WI38 (cell line): ENCODE results near the gene PCNX4.
"Not testable (repeated sequence)": the region's sequence is repeated elsewhere in the genome, so short reads cannot be mapped to it uniquely, and the experiment has no call there.

Experiments
- H3K4me3 ChIP-seq: 2 replicates; pipeline ENCODE4 v1.5.1; 2011; ENCODE audit warnings: low read depth, mild to moderate bottlenecking, control low read depth, low read length
- TF ChIP-seq, protein P1 (sequence below): IDR thresholded peaks from 2 replicates; pipeline ENCODE4 v1.5.1; 2012; ENCODE audit warnings: low read depth, mild to moderate bottlenecking, control low read depth, low read length

PCNX4 gene

DNA sequence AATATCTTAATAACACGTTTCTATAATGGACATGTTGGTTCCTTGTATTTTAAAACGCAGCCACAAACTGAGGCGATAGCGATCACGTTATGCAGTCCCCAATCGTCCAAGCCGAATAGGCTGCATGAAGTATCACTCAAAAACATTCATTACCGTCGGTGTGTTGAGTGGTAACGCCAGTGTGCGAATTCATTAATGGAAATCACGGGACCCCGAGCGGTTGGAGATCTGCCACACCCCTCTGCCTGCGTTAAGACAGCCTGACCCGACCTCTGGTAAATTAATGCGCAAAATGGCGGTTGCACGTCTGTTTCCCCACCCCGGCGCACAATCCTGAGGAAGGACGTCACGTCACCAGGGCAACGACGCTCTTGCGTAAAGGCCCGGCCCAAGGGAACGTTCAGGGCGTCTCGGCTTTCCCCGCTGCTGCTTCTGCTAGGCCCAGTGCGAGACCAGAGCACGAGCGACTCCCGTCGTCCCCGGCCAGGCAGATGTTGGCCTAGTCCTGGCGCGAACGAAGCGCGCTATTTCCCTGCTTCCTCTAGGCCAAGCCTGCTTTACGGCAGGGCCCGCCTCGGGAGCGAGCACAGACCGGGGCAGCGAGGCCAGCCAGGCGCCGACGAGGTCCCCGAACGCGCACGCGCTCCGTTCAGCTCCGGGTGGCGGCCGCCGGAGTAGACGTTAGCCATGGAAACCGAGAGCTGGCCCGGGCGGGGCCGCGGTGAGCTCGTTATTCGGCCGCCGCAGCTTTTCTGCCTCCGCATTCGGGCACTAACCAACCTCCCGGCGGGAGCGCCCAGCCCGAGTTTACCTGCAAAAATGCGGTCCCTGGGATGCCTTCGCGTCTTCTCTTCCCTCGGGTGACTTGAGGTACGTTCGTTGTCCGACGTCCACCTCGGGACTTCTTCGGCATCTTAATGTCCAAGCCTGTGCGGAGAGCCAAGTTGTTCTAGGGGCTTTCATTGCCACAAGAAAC lies at the start of gene PCNX4:
Gene PCNX4, plus strand, starts transcription at position 374 of the 976 bp plus-strand sequence. CDS start 15,716 bp downstream, outside the sequence.
- H3K4me3 ChIP-seq: peak within 1 kb of the TSS; percentile 92
- TF ChIP-seq, protein P1, sequence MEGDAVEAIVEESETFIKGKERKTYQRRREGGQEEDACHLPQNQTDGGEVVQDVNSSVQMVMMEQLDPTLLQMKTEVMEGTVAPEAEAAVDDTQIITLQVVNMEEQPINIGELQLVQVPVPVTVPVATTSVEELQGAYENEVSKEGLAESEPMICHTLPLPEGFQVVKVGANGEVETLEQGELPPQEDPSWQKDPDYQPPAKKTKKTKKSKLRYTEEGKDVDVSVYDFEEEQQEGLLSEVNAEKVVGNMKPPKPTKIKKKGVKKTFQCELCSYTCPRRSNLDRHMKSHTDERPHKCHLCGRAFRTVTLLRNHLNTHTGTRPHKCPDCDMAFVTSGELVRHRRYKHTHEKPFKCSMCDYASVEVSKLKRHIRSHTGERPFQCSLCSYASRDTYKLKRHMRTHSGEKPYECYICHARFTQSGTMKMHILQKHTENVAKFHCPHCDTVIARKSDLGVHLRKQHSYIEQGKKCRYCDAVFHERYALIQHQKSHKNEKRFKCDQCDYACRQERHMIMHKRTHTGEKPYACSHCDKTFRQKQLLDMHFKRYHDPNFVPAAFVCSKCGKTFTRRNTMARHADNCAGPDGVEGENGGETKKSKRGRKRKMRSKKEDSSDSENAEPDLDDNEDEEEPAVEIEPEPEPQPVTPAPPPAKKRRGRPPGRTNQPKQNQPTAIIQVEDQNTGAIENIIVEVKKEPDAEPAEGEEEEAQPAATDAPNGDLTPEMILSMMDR: no peak

DNA sequence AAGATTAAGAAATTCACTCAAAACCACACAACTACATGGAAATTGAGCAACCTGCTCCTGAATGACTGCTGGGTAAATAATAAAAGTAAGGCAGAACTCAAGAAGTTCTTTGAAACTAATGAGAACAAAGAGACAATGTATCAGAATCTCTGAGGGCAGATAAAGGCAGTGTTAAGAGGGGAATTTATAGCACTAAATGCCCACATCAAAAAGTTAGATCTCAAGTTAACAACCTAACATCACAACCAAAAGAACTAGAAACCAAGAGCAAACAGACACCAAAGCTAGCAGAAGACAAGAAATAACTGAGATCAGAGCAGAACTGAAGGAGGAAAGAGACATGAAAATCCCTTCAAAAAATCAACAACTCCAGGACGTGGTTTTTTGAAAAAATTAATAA lies 43.7 kb upstream of the PCNX4 start:
- H3K4me3 ChIP-seq: not testable (repeated sequence)

DNA sequence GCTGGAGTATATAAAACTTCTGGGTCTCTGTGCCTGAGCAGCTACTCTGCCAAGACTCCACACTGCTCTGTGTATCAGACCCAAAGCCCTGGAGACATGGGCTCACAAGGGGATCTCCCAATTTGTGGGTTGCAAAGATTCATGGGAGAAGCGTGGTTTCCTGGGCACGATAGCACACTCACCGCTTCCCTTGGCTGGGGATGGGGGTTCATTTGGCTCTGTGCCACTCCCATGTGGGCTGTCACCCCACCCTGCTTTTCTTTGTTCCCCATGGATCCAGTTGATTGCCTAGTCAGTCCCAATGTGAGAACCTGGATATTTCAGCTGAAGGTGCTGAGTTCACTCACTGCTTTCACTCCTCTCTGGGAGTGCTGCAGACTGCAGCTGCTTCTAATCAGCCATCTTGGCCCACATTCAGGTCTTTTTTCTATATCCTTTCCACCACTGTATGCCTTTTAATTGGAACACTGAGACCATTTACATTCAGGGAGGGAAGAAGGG lies 40.0 kb upstream of the PCNX4 start:
- no peak overlapping the region for H3K4me3 ChIP-seq
- TF ChIP-seq, protein P1: no peak

DNA sequence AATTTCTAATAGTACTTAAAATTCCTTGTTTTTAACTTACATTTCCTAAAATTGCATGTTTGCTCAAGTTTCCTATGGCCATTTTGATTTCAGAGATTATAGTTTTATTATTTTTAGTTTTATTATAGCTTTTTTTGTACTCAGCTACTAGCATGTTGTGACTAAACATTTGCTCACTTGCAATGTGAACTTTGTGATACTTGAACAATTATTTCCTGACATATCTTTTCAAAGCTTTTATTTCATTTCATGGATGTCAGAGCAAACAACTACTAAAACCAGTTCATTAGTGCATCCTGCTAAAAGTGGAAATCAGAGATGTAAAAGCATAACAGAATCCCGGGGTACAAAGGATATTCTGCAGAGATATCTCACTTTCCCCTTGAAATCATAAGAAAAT lies 33.6 kb upstream of the PCNX4 start:
- H3K4me3 ChIP-seq: no peak overlapping the region
- TF ChIP-seq, protein P1: no peak

DNA sequence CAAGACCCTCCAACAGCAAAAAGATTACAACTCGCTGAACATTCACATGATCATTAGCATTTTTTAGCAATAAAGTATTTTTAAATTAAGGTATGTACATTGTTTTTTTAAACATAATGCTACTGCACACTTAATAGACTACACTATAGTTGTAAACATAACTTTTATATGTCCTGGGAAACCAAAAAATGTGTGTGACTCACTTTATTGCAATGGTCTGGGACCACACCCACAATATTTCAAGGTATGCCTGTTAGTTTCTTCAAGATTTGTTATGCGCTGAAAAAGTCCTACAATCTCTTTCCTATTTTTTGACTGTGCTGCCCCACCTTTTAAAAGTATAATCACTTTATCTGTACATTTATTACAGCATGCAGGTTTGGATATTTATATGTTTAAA lies 30.4 kb upstream of the PCNX4 start:
- TF ChIP-seq, protein P1: no peak
- H3K4me3 ChIP-seq: no peak overlapping the region

DNA sequence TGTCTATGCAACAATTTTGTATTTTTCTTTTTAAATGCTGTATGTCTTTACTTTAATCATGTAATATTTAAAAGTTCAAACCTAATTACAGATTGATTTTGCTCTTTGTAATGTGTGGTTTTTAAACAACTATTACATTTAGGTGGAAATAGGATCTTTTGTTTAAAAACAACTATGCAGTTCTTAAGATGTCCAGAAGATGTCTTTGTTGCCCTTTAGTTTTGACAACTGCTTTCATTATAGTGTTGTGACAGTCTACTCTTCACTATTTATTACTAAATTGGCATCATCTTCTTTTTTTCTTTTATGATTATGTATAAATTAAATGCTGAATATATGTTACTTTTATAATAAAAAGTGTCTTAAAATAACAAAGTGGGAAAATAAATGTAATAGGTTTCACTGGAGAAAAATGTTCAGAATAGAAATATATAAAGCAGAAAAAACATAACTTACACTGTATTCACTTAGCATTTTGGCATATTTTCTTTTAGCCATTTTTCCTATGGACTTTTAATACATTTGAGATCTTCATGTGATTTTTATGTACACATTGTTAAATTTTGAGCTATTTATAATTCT lies 27.1 kb upstream of the PCNX4 start:
- H3K4me3 ChIP-seq: no peak overlapping the region
- TF ChIP-seq, protein P1: peak; percentile 10; the same call in 1 of the 2 replicates

DNA sequence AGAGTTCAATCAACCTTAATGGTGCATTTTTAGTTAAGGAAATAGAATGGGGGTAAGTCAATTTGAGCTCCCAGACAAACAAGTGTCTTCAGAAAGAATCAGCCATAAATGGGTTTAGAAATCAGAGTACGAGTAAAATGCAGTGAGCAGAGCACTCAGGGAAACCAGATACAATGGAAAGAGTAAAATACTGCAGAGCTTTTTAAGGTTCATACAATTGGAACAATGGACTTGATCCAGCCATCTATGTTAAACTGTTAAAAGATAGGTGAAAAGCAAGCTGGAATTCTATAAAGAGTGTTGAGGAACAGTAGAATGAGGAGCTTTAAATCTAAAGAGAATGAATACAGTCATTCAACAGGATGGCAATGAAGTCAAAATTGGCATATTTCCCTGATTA lies 23.8 kb upstream of the PCNX4 start:
- H3K4me3 ChIP-seq: no peak overlapping the region
- TF ChIP-seq, protein P1: no peak
